ENCODE measurements around the gene URM1. TPM values are rescaled to one million over a fixed set of nuclear protein-coding genes. Genes with fewer than 3 reads are reported as not detected.

URM1 gene
- total and polyA plus RNA-seq, 2 donors (not counting 1 experiment from before 2014, with no cell fraction given) = 28.6 to 35.3 TPM

- H3K36me3 ChIP-seq (ENCODE audit: control insufficient read depth, insufficient read depth, low read length) = peaks cover 2% of the 10 kb centered on the region
- no peaks in the 10 kb centered on the region for H4K20me1 ChIP-seq (ENCODE audit: control insufficient read depth, extremely low read depth, insufficient read depth, low read length)
- no peak overlapping the region for H3K4me3 ChIP-seq (replicated peaks in 1 of 4; ENCODE audit: control extremely low read depth in 1 of 4, insufficient read depth in 1 of 4, low read depth in 3 of 4, low read length in 4 of 4)
- no peak for DNase-seq (ENCODE audit: low read depth in 2 of 2)
- no peaks in the 10 kb centered on the region for H3K79me2 ChIP-seq (ENCODE audit: control insufficient read depth, insufficient read depth, low read length)
- H3K27me3 ChIP-seq (ENCODE audit: control insufficient read depth, insufficient read depth, low read length) = no peaks in the 10 kb centered on the region
- H2AFZ ChIP-seq (ENCODE audit: low read length) = no peak overlapping the region
- H3K4me1 ChIP-seq (ENCODE audit: control insufficient read depth, extremely low read depth, insufficient read depth, low read length) = peaks cover 6% of the 10 kb centered on the region
- TF ChIP-seq EZH2 (IDR thresholded peaks at IDR 0.05; ENCODE audit: low read length, missing control alignments) = no peak
- no peak overlapping the region for H3K9ac ChIP-seq (ENCODE audit: insufficient read depth, low read length)
- H3K9me3 ChIP-seq (ENCODE audit: control insufficient read depth, insufficient read depth, low read depth, low read length) = no peaks in the 10 kb centered on the region
- H3K4me2 ChIP-seq (ENCODE audit: extremely low read depth, insufficient read depth, low read length) = no peak overlapping the region
- no peak overlapping the region for H3K27ac ChIP-seq (ENCODE audit: insufficient read depth, low read length)
Observed at GRCh38 chr9:128358090-128358489, 13.1 kb upstream of the URM1 start.

GRCh38 chr9:128358861-128359260 lies 12.3 kb upstream of the URM1 start:
- no peak for TF ChIP-seq CTCF (conservative IDR thresholded peaks at IDR 0.05 in 1 of 2, IDR thresholded peaks at IDR 0.05 in 1 of 2; ENCODE audit: low read depth in 1 of 2, low read length in 2 of 2)
- no peak for TF ChIP-seq EZH2 (IDR thresholded peaks at IDR 0.05; ENCODE audit: low read length, missing control alignments)
- Histone ChIP-seq H3K9ac (ENCODE audit: insufficient read depth, low read length) (no peak overlapping the region), H3K4me3 (replicated peaks in 1 of 4; ENCODE audit: control extremely low read depth in 1 of 4, insufficient read depth in 1 of 4, low read depth in 3 of 4, low read length in 4 of 4) (no peak overlapping the region)

GRCh38 chr9:128360826-128361225 lies 10.3 kb upstream of the URM1 start:
- Histone ChIP-seq H3K79me2 (ENCODE audit: control insufficient read depth, insufficient read depth, low read length) (no peaks in the 10 kb centered on the region), H3K4me1 (ENCODE audit: control insufficient read depth, extremely low read depth, insufficient read depth, low read length) (peaks cover 6% of the 10 kb centered on the region), H4K20me1 (ENCODE audit: control insufficient read depth, extremely low read depth, insufficient read depth, low read length) (no peaks in the 10 kb centered on the region), H3K36me3 (ENCODE audit: control insufficient read depth, insufficient read depth, low read length) (peaks cover under 1% of the 10 kb centered on the region), H3K4me3 (replicated peaks in 1 of 4; ENCODE audit: control extremely low read depth in 1 of 4, insufficient read depth in 1 of 4, low read depth in 3 of 4, low read length in 4 of 4) (no peak overlapping the region), H3K4me2 (ENCODE audit: extremely low read depth, insufficient read depth, low read length) (no peak overlapping the region), H3K27me3 (ENCODE audit: control insufficient read depth, insufficient read depth, low read length) (no peaks in the 10 kb centered on the region), H3K9me3 (ENCODE audit: control insufficient read depth, insufficient read depth, low read depth, low read length) (no peaks in the 10 kb centered on the region), H2AFZ (ENCODE audit: low read length) (no peak overlapping the region), H3K27ac (ENCODE audit: insufficient read depth, low read length) (no peak overlapping the region), H3K9ac (ENCODE audit: insufficient read depth, low read length) (no peak overlapping the region)
- TF ChIP-seq CTCF (conservative IDR thresholded peaks at IDR 0.05 in 1 of 2, IDR thresholded peaks at IDR 0.05 in 1 of 2; ENCODE audit: low read depth in 1 of 2, low read length in 2 of 2) (no peak), EZH2 (IDR thresholded peaks at IDR 0.05; ENCODE audit: low read length, missing control alignments) (no peak)
- no peak for DNase-seq (ENCODE audit: low read depth in 2 of 2)

More at GRCh38 chr9:128358861-128359260, 12.3 kb upstream of the URM1 start:
- Histone ChIP-seq H2AFZ (ENCODE audit: low read length) (no peak overlapping the region), H3K27me3 (ENCODE audit: control insufficient read depth, insufficient read depth, low read length) (no peaks in the 10 kb centered on the region), H4K20me1 (ENCODE audit: control insufficient read depth, extremely low read depth, insufficient read depth, low read length) (no peaks in the 10 kb centered on the region), H3K79me2 (ENCODE audit: control insufficient read depth, insufficient read depth, low read length) (no peaks in the 10 kb centered on the region), H3K4me2 (ENCODE audit: extremely low read depth, insufficient read depth, low read length) (no peak overlapping the region), H3K27ac (ENCODE audit: insufficient read depth, low read length) (no peak overlapping the region), H3K9me3 (ENCODE audit: control insufficient read depth, insufficient read depth, low read depth, low read length) (no peaks in the 10 kb centered on the region), H3K36me3 (ENCODE audit: control insufficient read depth, insufficient read depth, low read length) (peaks cover 2% of the 10 kb centered on the region), H3K4me1 (ENCODE audit: control insufficient read depth, extremely low read depth, insufficient read depth, low read length) (peaks cover 6% of the 10 kb centered on the region)
- no peak for DNase-seq (ENCODE audit: low read depth in 2 of 2)

All from fibroblast of lung (primary cell).